Suprapubic skin (tissue), 4 donors: ENCODE data around the gene ZNF205. TPM values are rescaled to one million over a fixed set of nuclear protein-coding genes. Genes with fewer than 3 reads are reported as not detected.

Experiments
- DNase-seq, 2 donors: peaks; one replicate each; pipeline ENCODE4 v3.0.0-alpha.2; 2019; ENCODE audit warnings: low spot score in 2 of 2
- H3K27ac ChIP-seq: fragments of 200-600 bp; sonication (generic); one replicate; pipeline ENCODE4 v1.5.1; 2019
- H3K27me3 ChIP-seq: fragments of 200-600 bp; sonication (generic); one replicate; pipeline ENCODE4 v1.5.1; 2019
- H3K36me3 ChIP-seq: fragments of 200-600 bp; sonication (generic); one replicate; pipeline ENCODE4 v1.5.1; 2019
- H3K4me1 ChIP-seq: fragments of 200-600 bp; sonication (generic); one replicate; pipeline ENCODE4 v1.5.1; 2019
- H3K4me3 ChIP-seq: fragments of 200-600 bp; sonication (generic); one replicate; pipeline ENCODE4 v1.5.1; 2019; ENCODE audit warnings: mild to moderate bottlenecking
- H3K9me3 ChIP-seq: fragments of 200-600 bp; sonication (generic); one replicate; pipeline ENCODE4 v1.5.1; 2019
- EP300 ChIP-seq: sonication (generic); formaldehyde crosslinking; IDR thresholded peaks from one replicate; pipeline ENCODE4 v1.6.1; 2017; ENCODE audit warnings: antibody characterized with exemption
- POLR2A ChIP-seq, 2 donors: fragments of 450-650 bp; IDR thresholded peaks; one replicate each; pipeline ENCODE4 v1.6.1; 2017; ENCODE audit warnings: antibody characterized with exemption in 2 of 2, mild to moderate bottlenecking in 2 of 2, moderate library complexity in 2 of 2
- POLR2AphosphoS5 ChIP-seq, 3 donors: sonication (generic); formaldehyde crosslinking; IDR thresholded peaks; one replicate each; pipeline ENCODE4 v1.6.1; 2017; ENCODE audit warnings: antibody characterized with exemption in 3 of 3
- whole genome bisulfite sequencing: methylation state at CpG from one replicate; pipeline ENCODE4 v1.1.5; 2018; 5-methylcytosine and 5-hydroxymethylcytosine counted together
- total RNA-seq, 4 donors: library from RNA; depleted of rRNA; stranded (reverse); fragments of >200 nt; gene quantifications; one replicate each; pipeline ENCODE4 v1.1.0, GENCODE V29; 2016
- TF ChIP-seq, protein P1 (sequence below), 2 donors: fragments of 200-600 bp in 1 of 2; fragments of 450-650 bp in 1 of 2; sonication (generic) in 1 of 2; IDR thresholded peaks; one replicate each; pipeline ENCODE4 v1.5.1; 2016 to 2019; ENCODE audit warnings: antibody characterized with exemption in 2 of 2, mild to moderate bottlenecking in 1 of 2, moderate library complexity in 1 of 2

ZNF205 gene
- total RNA-seq, 4 donors from 2014 or later = 18.3 to 22.5 (median 20.9) TPM

DNA sequence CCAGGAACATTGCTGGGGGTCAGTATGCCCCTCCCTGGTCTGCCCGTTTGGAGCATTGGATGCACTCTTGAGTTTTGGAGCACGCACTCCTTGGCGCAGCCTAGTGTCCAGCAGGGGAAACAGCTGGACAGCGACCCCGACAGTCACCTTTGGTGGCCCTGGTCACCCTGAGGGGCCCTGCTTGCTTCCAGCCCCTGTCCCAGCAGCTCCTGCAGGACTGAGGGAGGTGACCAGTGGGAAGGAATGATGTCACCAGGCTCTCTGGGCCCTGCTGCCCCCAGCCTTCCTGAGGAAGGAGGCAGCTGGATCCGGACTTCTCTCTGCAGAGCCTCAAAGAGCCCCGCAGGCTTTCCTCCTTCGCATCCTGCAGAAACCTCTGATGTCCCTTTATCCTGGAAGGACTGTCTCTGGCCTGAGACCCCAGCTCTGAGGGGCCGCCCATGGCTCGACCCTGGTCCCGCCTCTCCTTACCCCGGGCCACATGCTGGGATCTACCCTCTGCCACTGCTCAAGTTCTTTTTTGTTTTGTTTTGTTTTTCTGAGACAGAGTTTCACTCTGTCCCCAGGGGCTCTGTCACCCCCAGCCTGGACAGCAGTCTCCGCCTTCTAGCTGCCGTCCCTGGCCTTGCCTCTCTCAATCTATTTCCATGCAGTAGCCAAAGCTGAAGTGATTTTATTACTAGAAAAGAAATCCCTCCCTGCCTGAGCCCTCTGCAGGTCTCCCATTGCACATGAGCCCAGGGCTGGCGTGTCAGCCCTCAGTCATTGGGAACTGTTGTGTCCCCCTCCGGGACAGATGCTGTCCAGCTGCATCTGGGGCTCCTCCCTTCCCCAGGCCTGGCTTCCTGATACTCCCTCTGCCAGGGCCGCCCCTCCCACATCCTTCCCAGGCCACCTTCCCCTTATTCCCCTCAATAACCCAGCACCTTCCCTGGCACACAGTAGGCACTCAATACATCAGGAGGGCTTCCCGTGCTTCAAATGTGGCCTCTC lies 24.8 kb upstream of the ZNF205 start:
- Histone ChIP-seq H3K4me3 (peak overlapping the region; percentile 17), H3K9me3 (no peaks in the 10 kb centered on the region), H3K27me3 (peaks cover 16% of the 10 kb centered on the region), H3K4me1 (peaks cover 11% of the 10 kb centered on the region), H3K36me3 (no peaks in the 10 kb centered on the region), H3K27ac (peak overlapping the region; percentile 6)
- no peak for TF ChIP-seq POLR2A (IDR thresholded peaks at IDR 0.05)
- TF ChIP-seq POLR2AphosphoS5 (IDR thresholded peaks at IDR 0.05) = no peak
- TF ChIP-seq, protein P1, sequence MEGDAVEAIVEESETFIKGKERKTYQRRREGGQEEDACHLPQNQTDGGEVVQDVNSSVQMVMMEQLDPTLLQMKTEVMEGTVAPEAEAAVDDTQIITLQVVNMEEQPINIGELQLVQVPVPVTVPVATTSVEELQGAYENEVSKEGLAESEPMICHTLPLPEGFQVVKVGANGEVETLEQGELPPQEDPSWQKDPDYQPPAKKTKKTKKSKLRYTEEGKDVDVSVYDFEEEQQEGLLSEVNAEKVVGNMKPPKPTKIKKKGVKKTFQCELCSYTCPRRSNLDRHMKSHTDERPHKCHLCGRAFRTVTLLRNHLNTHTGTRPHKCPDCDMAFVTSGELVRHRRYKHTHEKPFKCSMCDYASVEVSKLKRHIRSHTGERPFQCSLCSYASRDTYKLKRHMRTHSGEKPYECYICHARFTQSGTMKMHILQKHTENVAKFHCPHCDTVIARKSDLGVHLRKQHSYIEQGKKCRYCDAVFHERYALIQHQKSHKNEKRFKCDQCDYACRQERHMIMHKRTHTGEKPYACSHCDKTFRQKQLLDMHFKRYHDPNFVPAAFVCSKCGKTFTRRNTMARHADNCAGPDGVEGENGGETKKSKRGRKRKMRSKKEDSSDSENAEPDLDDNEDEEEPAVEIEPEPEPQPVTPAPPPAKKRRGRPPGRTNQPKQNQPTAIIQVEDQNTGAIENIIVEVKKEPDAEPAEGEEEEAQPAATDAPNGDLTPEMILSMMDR (IDR thresholded peaks at IDR 0.05) = no peak
- no peak for TF ChIP-seq EP300
- 52% methylated on average over 12 of the region's 18 CpGs for WGBS
- peak in 1 of 2 donors; percentile 77 for DNase-seq

DNA sequence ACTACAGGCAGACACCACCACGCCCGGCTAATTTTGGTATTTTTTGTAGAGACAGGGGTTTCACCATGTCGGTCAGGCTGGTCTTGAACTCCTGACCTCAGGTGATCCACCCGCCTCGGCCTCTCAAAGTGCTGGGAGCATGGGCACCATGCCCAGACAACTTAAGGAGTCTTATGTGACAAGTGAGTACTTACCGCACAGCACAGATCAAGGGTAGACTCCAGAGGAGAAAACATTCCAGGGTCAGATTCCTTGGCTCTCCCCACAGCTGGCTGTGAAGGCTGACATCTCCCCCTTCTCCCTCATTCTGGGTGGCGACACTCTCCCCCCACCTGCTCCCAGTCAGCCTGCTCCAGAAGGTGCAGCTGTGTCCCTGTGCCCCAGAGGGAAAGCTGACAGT lies 23.9 kb upstream of the ZNF205 start:
- no peaks in the 10 kb centered on the region for H3K36me3 ChIP-seq
- TF ChIP-seq POLR2AphosphoS5 (IDR thresholded peaks at IDR 0.05) = no peak
- TF ChIP-seq EP300 = no peak
- TF ChIP-seq, protein P1 (IDR thresholded peaks at IDR 0.05) = no peak
- no peak for TF ChIP-seq POLR2A (IDR thresholded peaks at IDR 0.05)
- H3K4me1 ChIP-seq = peaks cover 11% of the 10 kb centered on the region
- WGBS = 69% methylated on average over 7 of the region's 7 CpGs
- H3K9me3 ChIP-seq = no peaks in the 10 kb centered on the region
- H3K27me3 ChIP-seq = peaks cover 21% of the 10 kb centered on the region
- no peak overlapping the region for H3K4me3 ChIP-seq
- no peak overlapping the region for H3K27ac ChIP-seq
- no peak for DNase-seq

DNA sequence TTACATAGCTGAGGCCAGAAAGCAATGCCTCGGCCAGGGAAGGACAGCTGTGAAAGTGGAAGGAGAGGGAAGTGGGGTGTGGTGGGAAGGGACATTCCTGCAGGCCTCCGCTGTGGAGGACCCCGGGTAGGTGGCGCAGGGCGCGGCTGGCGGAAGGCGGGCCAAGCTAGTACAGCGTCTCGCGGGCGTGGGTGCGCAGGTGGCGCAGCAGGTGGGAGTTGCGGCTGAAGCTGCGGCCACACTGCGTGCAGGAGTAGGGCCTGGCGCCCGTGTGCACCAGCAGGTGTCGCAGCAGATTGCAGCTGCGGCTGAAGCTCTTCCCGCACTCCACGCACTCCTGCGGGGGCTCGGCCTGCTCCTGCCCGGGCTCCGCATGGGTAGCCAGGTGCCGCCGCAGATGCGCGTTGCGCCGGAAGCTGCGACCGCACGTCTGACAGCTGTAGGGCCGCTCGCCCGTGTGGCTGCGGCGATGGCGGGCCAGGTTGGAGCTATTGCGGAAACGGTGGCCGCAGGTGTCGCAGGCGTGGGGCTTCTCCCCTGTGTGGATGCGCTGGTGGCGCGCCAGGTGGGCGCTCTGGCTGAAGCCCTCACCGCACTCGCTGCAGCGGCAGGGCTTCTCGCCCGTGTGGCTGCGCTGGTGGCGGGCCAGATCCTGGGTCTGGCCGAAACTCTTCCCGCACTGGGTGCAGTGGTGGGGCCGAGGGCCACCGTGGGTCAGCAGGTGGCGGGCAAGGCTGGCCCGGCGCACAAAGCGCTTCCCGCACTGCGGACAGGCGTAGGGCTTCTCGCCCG lies 23.3 kb upstream of the ZNF205 start:
- Histone ChIP-seq H3K4me3 (no peak overlapping the region), H3K27me3 (peaks cover 21% of the 10 kb centered on the region), H3K9me3 (no peaks in the 10 kb centered on the region), H3K36me3 (no peaks in the 10 kb centered on the region), H3K27ac (no peak overlapping the region), H3K4me1 (peaks cover 11% of the 10 kb centered on the region)
- TF ChIP-seq POLR2A (IDR thresholded peaks at IDR 0.05) (no peak), EP300 (no peak), POLR2AphosphoS5 (IDR thresholded peaks at IDR 0.05) (no peak)
- TF ChIP-seq, protein P1 (IDR thresholded peaks at IDR 0.05) = no peak
- peak in 1 of 2 donors; percentile 75 for DNase-seq
- WGBS = 94% methylated on average over 53 of the region's 71 CpGs

DNA sequence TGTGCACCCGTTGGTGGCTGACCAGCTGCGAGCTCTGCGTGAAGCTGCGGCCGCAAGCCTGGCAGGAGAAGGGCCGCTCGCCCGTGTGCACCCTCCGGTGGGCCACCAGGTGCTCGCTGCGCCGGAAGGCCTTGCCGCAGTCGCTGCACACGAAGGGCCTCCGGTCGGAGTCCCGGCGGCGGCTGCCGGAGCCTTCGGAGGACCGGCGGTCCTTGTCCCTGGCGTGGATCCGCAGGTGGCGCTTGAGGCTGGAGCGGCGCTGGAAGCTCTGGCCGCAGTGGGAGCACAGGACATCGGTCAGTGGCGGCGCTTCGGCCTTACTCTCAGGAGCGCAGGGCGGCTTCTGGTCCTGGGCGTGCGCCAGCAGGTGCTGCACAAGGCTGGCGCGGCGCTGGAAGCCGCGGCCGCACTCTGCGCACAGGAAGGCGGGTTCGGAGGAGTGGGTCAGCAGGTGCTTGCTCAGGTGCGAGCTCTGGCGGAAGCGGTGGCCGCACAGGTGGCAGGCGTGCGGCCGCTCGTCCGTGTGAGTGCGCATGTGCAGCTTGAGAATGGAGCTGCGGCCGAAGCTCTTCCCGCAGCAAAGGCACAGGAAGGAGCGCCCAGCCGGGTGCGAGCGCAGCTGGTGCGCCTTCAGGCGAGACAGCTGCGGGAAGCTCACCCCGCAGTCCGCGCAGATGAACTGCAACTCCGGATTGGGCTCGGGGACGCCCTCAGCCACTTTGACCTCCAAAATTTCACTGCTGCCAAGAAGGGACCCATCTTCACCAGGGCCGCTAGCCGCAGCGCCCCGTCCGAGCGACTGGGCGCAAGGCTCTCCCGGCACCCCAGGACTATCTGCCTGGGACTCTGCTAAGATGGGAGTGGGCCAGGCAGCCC lies 22.4 kb upstream of the ZNF205 start:
- Histone ChIP-seq H3K27ac (no peak overlapping the region), H3K9me3 (no peaks in the 10 kb centered on the region), H3K36me3 (no peaks in the 10 kb centered on the region), H3K4me3 (no peak overlapping the region), H3K4me1 (peaks cover 11% of the 10 kb centered on the region), H3K27me3 (peaks cover 21% of the 10 kb centered on the region)
- DNase-seq = no peak
- WGBS = 97% methylated on average over 48 of the region's 81 CpGs
- no peak for TF ChIP-seq POLR2A (IDR thresholded peaks at IDR 0.05)
- TF ChIP-seq, protein P1 (IDR thresholded peaks at IDR 0.05) = no peak
- TF ChIP-seq EP300 = no peak
- no peak for TF ChIP-seq POLR2AphosphoS5 (IDR thresholded peaks at IDR 0.05)
